AG09309 (cell line): Measurements from ENCODE around the gene LAMC1.

Experiments used
- DNase-seq: peaks from one replicate; pipeline ENCODE4 v3.0.0-alpha.2; 2010; ENCODE audit warnings: low read depth
- H3K4me3 ChIP-seq: 2 replicates; pipeline ENCODE4 v1.5.1; 2011; ENCODE audit warnings: mild to moderate bottlenecking, low read depth, low read length, moderate library complexity; ENCODE audit not compliant: control insufficient read depth
- TF ChIP-seq, protein P1 (sequence below): IDR thresholded peaks from 2 replicates; pipeline ENCODE4 v1.5.1; 2011; ENCODE audit warnings: mild to moderate bottlenecking, low read depth, low read length, inconsistent platforms; ENCODE audit not compliant: insufficient read depth, control insufficient read depth; ENCODE audit errors: missing control alignments

Gene LAMC1

GRCh38 chr1:183166454-183166853 lies 143.2 kb downstream of the LAMC1 start:
- no peak for DNase-seq
- H3K4me3 ChIP-seq, result no peak overlapping the region
- TF ChIP-seq, protein P1, sequence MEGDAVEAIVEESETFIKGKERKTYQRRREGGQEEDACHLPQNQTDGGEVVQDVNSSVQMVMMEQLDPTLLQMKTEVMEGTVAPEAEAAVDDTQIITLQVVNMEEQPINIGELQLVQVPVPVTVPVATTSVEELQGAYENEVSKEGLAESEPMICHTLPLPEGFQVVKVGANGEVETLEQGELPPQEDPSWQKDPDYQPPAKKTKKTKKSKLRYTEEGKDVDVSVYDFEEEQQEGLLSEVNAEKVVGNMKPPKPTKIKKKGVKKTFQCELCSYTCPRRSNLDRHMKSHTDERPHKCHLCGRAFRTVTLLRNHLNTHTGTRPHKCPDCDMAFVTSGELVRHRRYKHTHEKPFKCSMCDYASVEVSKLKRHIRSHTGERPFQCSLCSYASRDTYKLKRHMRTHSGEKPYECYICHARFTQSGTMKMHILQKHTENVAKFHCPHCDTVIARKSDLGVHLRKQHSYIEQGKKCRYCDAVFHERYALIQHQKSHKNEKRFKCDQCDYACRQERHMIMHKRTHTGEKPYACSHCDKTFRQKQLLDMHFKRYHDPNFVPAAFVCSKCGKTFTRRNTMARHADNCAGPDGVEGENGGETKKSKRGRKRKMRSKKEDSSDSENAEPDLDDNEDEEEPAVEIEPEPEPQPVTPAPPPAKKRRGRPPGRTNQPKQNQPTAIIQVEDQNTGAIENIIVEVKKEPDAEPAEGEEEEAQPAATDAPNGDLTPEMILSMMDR, result no peak

DNA sequence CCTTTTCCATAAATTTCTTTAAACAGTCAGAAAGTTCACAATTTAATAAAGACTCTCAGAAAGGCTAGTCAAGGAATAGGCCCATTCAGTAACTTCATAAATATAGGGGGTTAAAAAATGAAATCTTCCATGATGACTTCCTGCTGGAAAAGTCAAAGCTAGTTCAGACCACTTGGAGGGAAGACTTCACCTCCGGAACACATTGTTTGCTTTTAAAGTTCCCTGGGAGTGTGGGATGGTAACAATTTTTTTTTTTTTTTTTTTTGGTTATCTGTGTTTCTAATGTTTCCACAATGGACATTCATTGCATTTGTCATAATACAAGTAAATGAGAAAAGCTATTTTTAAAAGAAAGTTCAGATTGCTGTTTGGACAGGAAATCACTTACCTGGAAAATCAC lies 144.5 kb downstream of the LAMC1 start:
- DNase-seq, result no peak
- TF ChIP-seq, protein P1, result no peak
- H3K4me3 ChIP-seq, result no peak overlapping the region

DNA sequence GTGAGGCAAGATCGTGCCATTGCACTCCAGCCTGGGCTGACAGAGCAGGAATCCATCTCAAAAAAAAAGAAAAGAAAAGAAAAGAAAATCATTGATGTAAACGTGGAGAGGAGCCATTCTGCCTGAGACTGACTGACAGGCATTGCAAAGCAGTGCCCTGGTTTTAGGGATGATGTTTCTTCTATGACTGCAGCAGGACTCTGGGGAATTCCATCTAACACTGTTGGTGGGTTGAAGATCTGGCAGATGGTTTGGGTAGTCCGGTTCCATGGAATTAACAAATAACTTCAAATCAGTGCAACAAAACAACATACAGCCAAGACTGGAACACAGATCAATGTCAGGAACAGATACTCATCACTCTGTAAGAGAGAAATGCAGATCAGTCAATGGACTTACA lies 145.1 kb downstream of the LAMC1 start:
- TF ChIP-seq, protein P1, result no peak
- H3K4me3 ChIP-seq, result no peak overlapping the region
- DNase-seq, result no peak

DNA sequence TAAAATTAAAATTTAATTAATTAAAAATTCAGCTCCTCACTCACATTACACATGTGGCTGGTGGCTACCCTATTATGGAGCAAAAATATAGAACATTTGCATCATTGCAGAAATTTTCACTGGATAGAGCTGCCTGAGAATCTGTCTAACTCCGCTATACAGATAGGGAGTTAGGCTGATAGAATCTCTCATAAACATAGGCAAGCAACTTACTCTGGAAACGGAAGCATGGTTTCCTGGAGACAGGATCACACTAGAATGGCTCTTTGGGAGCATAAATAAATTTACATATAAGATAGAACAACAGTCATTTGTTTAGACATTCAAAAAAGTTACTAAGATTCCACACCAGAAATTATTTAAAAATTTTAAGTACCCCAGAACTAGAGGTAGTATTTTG lies 150.6 kb downstream of the LAMC1 start:
- TF ChIP-seq, protein P1, result no peak
- DNase-seq, result no peak
- H3K4me3 ChIP-seq, result no peak overlapping the region

DNA sequence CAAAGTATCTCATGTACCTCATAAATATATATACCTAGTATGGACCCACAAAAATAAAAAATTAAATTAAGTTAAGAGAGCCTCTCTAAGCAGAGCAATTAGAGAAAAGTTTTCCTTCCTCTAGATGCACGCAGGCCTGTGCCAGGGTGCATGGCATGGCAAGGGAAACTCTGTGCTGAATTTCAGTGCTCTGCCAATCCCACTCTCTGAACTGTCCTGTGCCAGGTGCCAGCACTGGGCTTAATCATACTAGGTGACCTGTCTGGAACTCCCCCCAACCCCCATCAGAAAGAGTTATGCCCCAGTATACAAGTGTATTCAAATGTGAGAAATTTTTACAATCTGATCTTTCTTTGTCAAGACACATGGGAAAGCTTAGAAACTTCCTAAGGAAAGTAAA lies 152.4 kb downstream of the LAMC1 start:
- DNase-seq, result no peak
- TF ChIP-seq, protein P1, result no peak
- no peak overlapping the region for H3K4me3 ChIP-seq

DNA sequence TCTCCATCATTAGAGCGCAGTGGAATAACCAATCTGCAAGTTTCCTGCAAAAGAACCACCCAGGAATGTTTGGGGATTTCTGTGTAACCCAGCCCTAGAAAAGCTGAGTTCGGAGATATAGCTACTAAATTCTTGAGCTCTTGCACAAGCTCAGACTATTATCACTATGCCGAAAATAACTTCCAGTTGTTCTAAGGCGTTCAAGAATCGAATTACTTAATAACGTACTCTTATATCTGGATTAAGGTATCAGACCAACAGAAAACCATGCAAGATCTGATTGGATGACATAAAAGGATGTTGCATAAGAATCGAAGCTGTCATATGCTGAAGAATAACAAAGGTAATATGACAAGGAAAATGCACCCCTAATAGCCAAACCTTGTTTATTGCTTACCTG lies 155.3 kb downstream of the LAMC1 start:
- DNase-seq, result peak; percentile 13
- no peak overlapping the region for H3K4me3 ChIP-seq
- TF ChIP-seq, protein P1, result no peak

- no peak for DNase-seq
- TF ChIP-seq, protein P1, result no peak
These were observed 155.8 kb downstream of the LAMC1 start for GRCh38 chr1:183179033-183179432.

More at GRCh38 chr1:183179033-183179432, 155.8 kb downstream of the LAMC1 start:
- no peak overlapping the region for H3K4me3 ChIP-seq
